ENCODE results near the gene FOCAD. TPM values are rescaled to one million over a fixed set of nuclear protein-coding genes. Genes with fewer than 3 reads are reported as not detected.

FOCAD gene
- polyA plus RNA-seq (2012; ENCODE audit: insufficient read depth, insufficient read length, low read depth) = 8.0 TPM

DNA sequence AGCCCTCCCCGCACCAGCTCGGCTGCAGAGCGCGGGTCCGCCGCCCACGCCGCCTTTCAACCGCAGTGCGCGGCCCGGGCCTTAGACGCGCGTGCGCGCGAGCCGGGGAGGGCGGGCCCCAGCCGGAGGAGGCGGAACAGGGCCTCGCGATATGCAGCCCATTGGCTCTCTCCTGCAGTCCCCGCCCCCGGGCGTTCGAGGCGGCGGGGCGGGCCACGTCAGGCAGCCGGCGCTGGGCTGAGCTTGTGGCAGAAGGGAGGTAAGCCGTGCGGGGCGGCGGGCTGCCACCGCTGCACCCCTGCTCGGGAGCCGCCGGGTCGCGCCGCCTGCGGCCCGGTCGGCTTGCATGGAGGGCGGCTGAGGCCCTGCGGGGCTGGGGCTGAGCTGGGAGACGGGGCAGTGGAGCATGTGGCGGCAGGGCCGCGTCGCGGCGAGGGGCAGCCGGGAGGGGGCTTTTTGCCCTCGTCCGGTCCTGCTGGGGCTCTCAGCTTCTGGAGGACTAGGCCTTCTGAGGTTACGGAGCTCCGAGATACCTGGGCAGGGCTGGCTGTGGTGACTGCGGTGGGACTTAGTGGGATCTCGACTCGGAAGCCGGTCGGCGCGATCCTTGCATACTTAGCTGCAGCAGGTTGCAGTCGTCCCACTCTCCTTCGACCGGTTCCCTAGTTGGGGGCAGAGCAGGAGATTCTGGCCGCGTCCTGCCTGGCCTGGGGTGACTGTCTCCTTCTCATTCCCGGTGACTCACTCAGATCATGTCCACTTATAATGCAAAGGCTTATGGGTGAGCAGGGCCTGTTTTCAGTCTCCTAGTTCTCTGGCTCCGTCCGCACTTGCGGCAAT, at the start of gene FOCAD:
Gene FOCAD, plus strand, starts transcription at position 225 of the 840 bp plus-strand sequence. CDS start 31,095 bp downstream, outside the sequence.
- Histone ChIP-seq H3K4me1 (peaks cover 3% of the 10 kb centered on the region; the same call in 1 of the 2 replicates), H3K9me3 (no peaks in the 10 kb centered on the region), H3K27me3 (no peaks in the 10 kb centered on the region), H3K4me3 (ENCODE audit: low read depth, low read length) (peak within 1 kb of the TSS; percentile 85), H3K36me3 (no peaks in the 10 kb centered on the region)
- TF ChIP-seq, protein P1, sequence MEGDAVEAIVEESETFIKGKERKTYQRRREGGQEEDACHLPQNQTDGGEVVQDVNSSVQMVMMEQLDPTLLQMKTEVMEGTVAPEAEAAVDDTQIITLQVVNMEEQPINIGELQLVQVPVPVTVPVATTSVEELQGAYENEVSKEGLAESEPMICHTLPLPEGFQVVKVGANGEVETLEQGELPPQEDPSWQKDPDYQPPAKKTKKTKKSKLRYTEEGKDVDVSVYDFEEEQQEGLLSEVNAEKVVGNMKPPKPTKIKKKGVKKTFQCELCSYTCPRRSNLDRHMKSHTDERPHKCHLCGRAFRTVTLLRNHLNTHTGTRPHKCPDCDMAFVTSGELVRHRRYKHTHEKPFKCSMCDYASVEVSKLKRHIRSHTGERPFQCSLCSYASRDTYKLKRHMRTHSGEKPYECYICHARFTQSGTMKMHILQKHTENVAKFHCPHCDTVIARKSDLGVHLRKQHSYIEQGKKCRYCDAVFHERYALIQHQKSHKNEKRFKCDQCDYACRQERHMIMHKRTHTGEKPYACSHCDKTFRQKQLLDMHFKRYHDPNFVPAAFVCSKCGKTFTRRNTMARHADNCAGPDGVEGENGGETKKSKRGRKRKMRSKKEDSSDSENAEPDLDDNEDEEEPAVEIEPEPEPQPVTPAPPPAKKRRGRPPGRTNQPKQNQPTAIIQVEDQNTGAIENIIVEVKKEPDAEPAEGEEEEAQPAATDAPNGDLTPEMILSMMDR (IDR thresholded peaks at IDR 0.05; ENCODE audit: low read depth, low read length) = no peak
- DNase-seq = peak; percentile 98

GRCh38 chr9:20634895-20635294, 49.2 kb upstream of the FOCAD start:
- H3K4me3 ChIP-seq (ENCODE audit: low read depth, low read length) = no peak overlapping the region
- no peak for DNase-seq
- TF ChIP-seq, protein P1 (IDR thresholded peaks at IDR 0.05; ENCODE audit: low read depth, low read length) = no peak
- H3K9me3 ChIP-seq = no peaks in the 10 kb centered on the region
- H3K4me1 ChIP-seq = no peaks in the 10 kb centered on the region
- H3K36me3 ChIP-seq = no peaks in the 10 kb centered on the region
- H3K27me3 ChIP-seq = no peaks in the 10 kb centered on the region

- peaks cover 18% of the 10 kb centered on the region for H3K4me1 ChIP-seq
- DNase-seq = no peak
- no peaks in the 10 kb centered on the region for H3K27me3 ChIP-seq
- no peaks in the 10 kb centered on the region for H3K36me3 ChIP-seq
- TF ChIP-seq, protein P1 (IDR thresholded peaks at IDR 0.05; ENCODE audit: low read depth, low read length) = no peak
- no peaks in the 10 kb centered on the region for H3K9me3 ChIP-seq
- no peak overlapping the region for H3K4me3 ChIP-seq (ENCODE audit: low read depth, low read length)
Measured at GRCh38 chr9:20636888-20637440, 47.1 kb upstream of the FOCAD start.

- no peaks in the 10 kb centered on the region for H3K36me3 ChIP-seq
- H3K27me3 ChIP-seq = no peaks in the 10 kb centered on the region
- peak; percentile 91 for DNase-seq
- peaks cover 22% of the 10 kb centered on the region for H3K4me1 ChIP-seq
- no peak overlapping the region for H3K4me3 ChIP-seq (ENCODE audit: low read depth, low read length)
- H3K9me3 ChIP-seq = no peaks in the 10 kb centered on the region
- TF ChIP-seq, protein P1 (IDR thresholded peaks at IDR 0.05; ENCODE audit: low read depth, low read length) = no peak
Measured at GRCh38 chr9:20640331-20641187, 43.5 kb upstream of the FOCAD start.

DNA sequence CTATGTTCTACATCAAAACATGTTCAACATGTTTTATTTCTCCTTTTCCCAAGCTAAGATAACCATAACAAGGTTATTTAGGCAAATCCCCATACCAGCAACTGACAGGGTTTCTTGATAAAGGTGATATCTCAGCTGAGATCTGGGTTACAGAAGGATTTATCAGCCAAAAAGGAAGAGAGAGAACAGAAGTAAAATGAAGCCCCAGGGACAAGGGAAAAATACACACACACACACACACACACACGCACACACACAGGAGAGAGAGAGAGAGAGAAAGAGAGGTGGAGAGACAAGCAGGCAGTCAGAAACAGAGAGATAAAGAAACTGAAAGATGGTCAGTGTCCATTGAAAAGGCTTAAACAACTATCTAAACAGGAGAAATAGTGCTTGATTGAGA, 42.0 kb upstream of the FOCAD start:
- peaks cover 22% of the 10 kb centered on the region for H3K4me1 ChIP-seq
- H3K9me3 ChIP-seq = no peaks in the 10 kb centered on the region
- H3K36me3 ChIP-seq = no peaks in the 10 kb centered on the region
- DNase-seq = no peak
- H3K4me3 ChIP-seq (ENCODE audit: low read depth, low read length) = no peak overlapping the region
- TF ChIP-seq, protein P1 (IDR thresholded peaks at IDR 0.05; ENCODE audit: low read depth, low read length) = no peak
- H3K27me3 ChIP-seq = no peaks in the 10 kb centered on the region
